ENCODE measurements around the gene HNRNPH3. TPM values are rescaled to one million over a fixed set of nuclear protein-coding genes. Genes with fewer than 3 reads are reported as not detected.
A peak's percentile ranks its signal among the peaks of the same experiment; 100 is the strongest.

The HNRNPH3 gene
- polyA plus RNA-seq, 2 of the 4 experiments (the other 2 are of a cell fraction) = 210 to 354 TPM

DNA sequence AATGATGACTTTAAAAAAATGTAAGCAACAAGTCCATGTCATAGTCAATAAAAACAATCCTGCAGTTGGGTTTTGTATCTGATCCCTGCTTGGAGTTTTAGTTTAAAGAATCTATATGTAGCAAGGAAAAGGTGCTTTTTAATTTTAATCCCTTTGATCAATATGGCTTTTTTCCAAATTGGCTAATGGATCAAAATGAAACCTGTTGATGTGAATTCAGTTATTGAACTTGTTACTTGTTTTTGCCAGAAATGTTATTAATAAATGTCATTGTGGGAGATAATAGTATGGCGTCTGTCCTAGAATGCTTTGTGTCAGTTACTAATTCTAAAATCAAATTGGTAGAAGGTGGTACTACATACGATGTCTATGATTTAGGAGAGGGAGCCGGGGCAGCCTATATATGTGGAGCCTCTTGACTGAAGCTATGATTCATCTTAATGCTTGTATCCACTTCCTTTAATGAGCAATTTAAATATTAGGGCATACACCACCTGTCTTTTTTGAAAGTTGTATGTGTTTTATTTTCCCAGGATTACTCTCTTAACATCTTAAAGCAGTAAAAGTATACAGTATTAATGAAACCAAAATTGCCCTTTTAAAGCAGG, 11.1 kb downstream of the HNRNPH3 start:
- ChIA-PET CTCF (interaction anchor here (0.5 kb wide), 1 partner anchor 68 kb away, joined by 3 read pairs; no protein-coding TSS in a partner anchor), POLR2A (interaction anchor here (1.4 kb wide), 1 partner anchor 11 kb away, joined by 3 read pairs; the partner anchor contains the start of gene HNRNPH3)
- DNase-seq (ENCODE audit: low read depth in 1 of 2, low spot score in 1 of 2) (no peak), ATAC-seq (no peak), FAIRE-seq (no peak)
- Histone ChIP-seq H3K27ac (no peak overlapping the region), H3K4me1 (peaks cover 8% of the 10 kb centered on the region; the same call in 2 of the 3 replicates), H3K4me2 (no peak overlapping the region), H3K4me3 (no peak overlapping the region), H3K9me3 (no peaks in the 10 kb centered on the region)
- TF ChIP-seq RARB (CRISPR knock-in tag; IDR thresholded peaks at IDR 0.05) (peak; percentile 7; the same call in 1 of the 2 replicates), JUNB (IDR thresholded peaks at IDR 0.05) (0 out of 2 replicates have a peak, but pooled peaks have one; percentile 9), RFX5 (IDR thresholded peaks at IDR 0.05) (no peak), CBX2 (IDR thresholded peaks at IDR 0.05; ENCODE audit: borderline replicate concordance, low read depth) (no peak)
- TF ChIP-seq, protein P1, sequence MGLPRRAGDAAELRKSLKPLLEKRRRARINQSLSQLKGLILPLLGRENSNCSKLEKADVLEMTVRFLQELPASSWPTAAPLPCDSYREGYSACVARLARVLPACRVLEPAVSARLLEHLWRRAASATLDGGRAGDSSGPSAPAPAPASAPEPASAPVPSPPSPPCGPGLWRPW (IDR thresholded peaks at IDR 0.05) = no peak
- TF ChIP-seq, protein P2, sequence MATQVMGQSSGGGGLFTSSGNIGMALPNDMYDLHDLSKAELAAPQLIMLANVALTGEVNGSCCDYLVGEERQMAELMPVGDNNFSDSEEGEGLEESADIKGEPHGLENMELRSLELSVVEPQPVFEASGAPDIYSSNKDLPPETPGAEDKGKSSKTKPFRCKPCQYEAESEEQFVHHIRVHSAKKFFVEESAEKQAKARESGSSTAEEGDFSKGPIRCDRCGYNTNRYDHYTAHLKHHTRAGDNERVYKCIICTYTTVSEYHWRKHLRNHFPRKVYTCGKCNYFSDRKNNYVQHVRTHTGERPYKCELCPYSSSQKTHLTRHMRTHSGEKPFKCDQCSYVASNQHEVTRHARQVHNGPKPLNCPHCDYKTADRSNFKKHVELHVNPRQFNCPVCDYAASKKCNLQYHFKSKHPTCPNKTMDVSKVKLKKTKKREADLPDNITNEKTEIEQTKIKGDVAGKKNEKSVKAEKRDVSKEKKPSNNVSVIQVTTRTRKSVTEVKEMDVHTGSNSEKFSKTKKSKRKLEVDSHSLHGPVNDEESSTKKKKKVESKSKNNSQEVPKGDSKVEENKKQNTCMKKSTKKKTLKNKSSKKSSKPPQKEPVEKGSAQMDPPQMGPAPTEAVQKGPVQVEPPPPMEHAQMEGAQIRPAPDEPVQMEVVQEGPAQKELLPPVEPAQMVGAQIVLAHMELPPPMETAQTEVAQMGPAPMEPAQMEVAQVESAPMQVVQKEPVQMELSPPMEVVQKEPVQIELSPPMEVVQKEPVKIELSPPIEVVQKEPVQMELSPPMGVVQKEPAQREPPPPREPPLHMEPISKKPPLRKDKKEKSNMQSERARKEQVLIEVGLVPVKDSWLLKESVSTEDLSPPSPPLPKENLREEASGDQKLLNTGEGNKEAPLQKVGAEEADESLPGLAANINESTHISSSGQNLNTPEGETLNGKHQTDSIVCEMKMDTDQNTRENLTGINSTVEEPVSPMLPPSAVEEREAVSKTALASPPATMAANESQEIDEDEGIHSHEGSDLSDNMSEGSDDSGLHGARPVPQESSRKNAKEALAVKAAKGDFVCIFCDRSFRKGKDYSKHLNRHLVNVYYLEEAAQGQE (IDR thresholded peaks at IDR 0.05) = peak; percentile 29; the same call in 1 of the 2 replicates
- WGBS (ENCODE audit: missing lambda C conversion rate) = 88% methylated on average over 3 of the region's 3 CpGs

DNA sequence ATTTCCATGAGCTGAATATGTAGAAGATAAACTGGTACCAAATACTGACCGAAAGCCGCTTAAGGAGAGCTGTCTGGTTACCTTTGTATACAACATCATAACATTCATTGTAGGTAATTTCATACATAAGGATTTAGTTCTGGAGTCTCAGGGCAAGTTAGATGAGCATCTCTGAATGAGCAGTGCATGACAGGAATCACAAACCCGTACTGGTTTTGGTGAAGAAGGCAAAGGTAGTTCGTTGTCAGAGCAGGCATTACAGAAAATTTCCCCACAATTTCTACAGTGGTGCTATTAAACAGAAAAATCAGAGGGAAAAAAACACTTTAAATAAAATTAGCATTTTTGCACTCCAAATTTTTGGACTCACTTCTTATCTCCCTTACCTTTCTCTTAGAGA, 13.8 kb downstream of the HNRNPH3 start:
- WGBS (ENCODE audit: missing lambda C conversion rate) = 90% methylated on average over 4 of the region's 4 CpGs
- CTCF ChIA-PET = interaction anchor here (1.1 kb wide), 1 partner anchor 17 kb away, joined by 4 read pairs; no protein-coding TSS in a partner anchor
- Histone ChIP-seq H3K9me3 (no peaks in the 10 kb centered on the region), H3K4me2 (no peak overlapping the region), H3K4me3 (no peak overlapping the region), H3K4me1 (0 out of 3 replicates have a peak, but pooled peaks cover 4% of the 10 kb centered on the region), H3K27ac (no peak overlapping the region)
- ATAC-seq (no peak), DNase-seq (ENCODE audit: low read depth in 1 of 2, low spot score in 1 of 2) (no peak), FAIRE-seq (no peak)
- TF ChIP-seq ZFP36 (IDR thresholded peaks at IDR 0.05; ENCODE audit: borderline replicate concordance, partially characterized antibody) = no peak
- no peak for TF ChIP-seq RCOR1 (IDR thresholded peaks at IDR 0.05; ENCODE audit: low read depth, low read length)
- TF ChIP-seq CHD2 (IDR thresholded peaks at IDR 0.05; ENCODE audit: low read length, partially characterized antibody) = no peak
- no peak for TF ChIP-seq MAFK (IDR thresholded peaks at IDR 0.05; ENCODE audit: partially characterized antibody)
- no peak for TF ChIP-seq RFX5 (IDR thresholded peaks at IDR 0.05)
- TF ChIP-seq, protein P1 (IDR thresholded peaks at IDR 0.05) = no peak
- TF ChIP-seq MYC (IDR thresholded peaks at IDR 0.05; ENCODE audit: borderline replicate concordance, low read length) = no peak
- no peak for TF ChIP-seq TP53 (CRISPR knock-in tag; IDR thresholded peaks at IDR 0.05)
- no peak for TF ChIP-seq ZC3H11A (IDR thresholded peaks at IDR 0.05)
- no peak for TF ChIP-seq CHD4 (IDR thresholded peaks at IDR 0.05; ENCODE audit: borderline replicate concordance)
- no peak for TF ChIP-seq SREBF2 (IDR thresholded peaks at IDR 0.05)
- no peak for TF ChIP-seq SMC3 (IDR thresholded peaks at IDR 0.05)
- no peak for TF ChIP-seq HEYL (CRISPR knock-in tag; IDR thresholded peaks at IDR 0.05)
- no peak for TF ChIP-seq PHF8 (IDR thresholded peaks at IDR 0.05; ENCODE audit: borderline replicate concordance, low read depth)
- TF ChIP-seq CBX8 (IDR thresholded peaks at IDR 0.05) = no peak
- TF ChIP-seq, protein P3, sequence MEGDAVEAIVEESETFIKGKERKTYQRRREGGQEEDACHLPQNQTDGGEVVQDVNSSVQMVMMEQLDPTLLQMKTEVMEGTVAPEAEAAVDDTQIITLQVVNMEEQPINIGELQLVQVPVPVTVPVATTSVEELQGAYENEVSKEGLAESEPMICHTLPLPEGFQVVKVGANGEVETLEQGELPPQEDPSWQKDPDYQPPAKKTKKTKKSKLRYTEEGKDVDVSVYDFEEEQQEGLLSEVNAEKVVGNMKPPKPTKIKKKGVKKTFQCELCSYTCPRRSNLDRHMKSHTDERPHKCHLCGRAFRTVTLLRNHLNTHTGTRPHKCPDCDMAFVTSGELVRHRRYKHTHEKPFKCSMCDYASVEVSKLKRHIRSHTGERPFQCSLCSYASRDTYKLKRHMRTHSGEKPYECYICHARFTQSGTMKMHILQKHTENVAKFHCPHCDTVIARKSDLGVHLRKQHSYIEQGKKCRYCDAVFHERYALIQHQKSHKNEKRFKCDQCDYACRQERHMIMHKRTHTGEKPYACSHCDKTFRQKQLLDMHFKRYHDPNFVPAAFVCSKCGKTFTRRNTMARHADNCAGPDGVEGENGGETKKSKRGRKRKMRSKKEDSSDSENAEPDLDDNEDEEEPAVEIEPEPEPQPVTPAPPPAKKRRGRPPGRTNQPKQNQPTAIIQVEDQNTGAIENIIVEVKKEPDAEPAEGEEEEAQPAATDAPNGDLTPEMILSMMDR (IDR thresholded peaks at IDR 0.05) = no peak
- POLR2A ChIA-PET = interaction anchor here (0.8 kb wide), 1 partner anchor 14 kb away, joined by 6 read pairs; the partner anchor contains the start of gene HNRNPH3

Data from A549 (cell line).